Glutamatergic neuron (in vitro differentiated cells): Measurements from ENCODE around the gene SMG6. TPM values are rescaled to one million over a fixed set of nuclear protein-coding genes. Genes with fewer than 3 reads are reported as not detected.

Experiments used
- DNase-seq: peaks from one replicate; pipeline ENCODE4 v3.0.0; 2022
- H3K27ac Mint-ChIP-seq: one replicate; pipeline ENCODE4 v1.8.0; 2020; ENCODE audit warnings: mild to moderate bottlenecking, mixed read lengths, inconsistent platforms; ENCODE audit not compliant: unreplicated experiment
- H3K27me3 Mint-ChIP-seq: one replicate; pipeline ENCODE4 v1.8.0; 2020; ENCODE audit warnings: mild to moderate bottlenecking, moderate library complexity, mixed read lengths, inconsistent platforms; ENCODE audit not compliant: unreplicated experiment
- H3K36me3 Mint-ChIP-seq: one replicate; pipeline ENCODE4 v1.8.0; 2020; ENCODE audit warnings: mild to moderate bottlenecking, mixed read lengths, inconsistent platforms; ENCODE audit not compliant: unreplicated experiment
- H3K4me1 Mint-ChIP-seq: one replicate; pipeline ENCODE4 v1.8.0; 2020; ENCODE audit warnings: mild to moderate bottlenecking, low read depth, mixed read lengths, inconsistent platforms; ENCODE audit not compliant: unreplicated experiment
- H3K4me3 Mint-ChIP-seq: one replicate; pipeline ENCODE4 v1.8.0; 2020; ENCODE audit warnings: mild to moderate bottlenecking, mixed read lengths, inconsistent platforms; ENCODE audit not compliant: unreplicated experiment
- H3K9me3 Mint-ChIP-seq: one replicate; pipeline ENCODE4 v1.8.0; 2020; ENCODE audit warnings: mild to moderate bottlenecking, moderate library complexity, mixed read lengths, inconsistent platforms; ENCODE audit not compliant: unreplicated experiment
- CTCF ChIP-seq: fragments of 200-600 bp; sonication (generic); IDR thresholded peaks from one replicate; pipeline ENCODE4 v1.5.0; 2021; ENCODE audit not compliant: partially characterized antibody, unreplicated experiment
- total RNA-seq: library from RNA; stranded (reverse); fragmentation: NEBNext Ultra II Directional; extraction: Animal tissue kit (Norgen Biotek cat#: 25700); gene quantifications from one replicate; pipeline ENCODE4 v1.2.1, GENCODE V29; 2021; ENCODE audit not compliant: unreplicated experiment

SMG6 gene
- total RNA-seq, 1 donor from 2014 or later, result 42.7 TPM

DNA sequence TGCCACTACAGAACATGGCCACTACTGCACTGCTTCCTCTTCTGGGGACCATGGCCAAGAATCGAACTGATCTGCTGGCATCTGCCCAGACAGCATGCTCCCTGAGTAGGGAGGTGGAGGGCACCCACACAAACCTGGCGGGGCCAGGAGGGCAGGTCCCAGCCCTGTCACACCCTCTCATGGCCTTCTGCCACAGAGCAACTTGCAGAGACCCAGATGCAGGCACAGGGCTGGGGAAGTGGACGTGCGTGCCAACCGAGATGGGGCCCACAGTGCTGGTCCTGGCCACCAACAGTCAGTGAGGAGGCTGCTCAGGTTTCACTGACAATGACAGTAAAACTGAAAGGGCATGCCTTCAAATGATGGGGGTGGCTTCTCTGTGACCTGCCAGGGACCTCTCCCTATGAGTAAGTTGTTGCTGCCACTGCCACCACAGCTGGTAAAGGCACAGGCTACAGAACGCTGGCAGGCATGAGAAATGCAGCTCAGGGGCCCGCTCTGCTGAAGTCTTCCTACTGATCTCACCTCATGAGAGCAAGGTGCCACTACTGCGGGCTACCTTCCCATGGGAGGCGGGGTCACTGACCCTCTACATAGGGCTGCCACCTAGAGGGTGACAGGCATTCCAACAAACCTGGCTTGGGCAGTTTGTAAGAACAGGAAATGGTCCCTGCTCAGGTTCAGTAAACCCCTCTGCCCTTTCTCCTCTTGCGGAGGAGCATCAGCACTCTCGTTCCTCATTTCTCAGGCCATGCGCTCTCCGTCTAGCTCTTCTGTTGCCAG is 233.2 kb downstream of the SMG6 start:
- H3K4me3 Mint-ChIP-seq, result peak overlapping the region; percentile 30
- TF ChIP-seq CTCF, result no peak
- H3K4me1 Mint-ChIP-seq, result peaks cover 38% of the 10 kb centered on the region
- peaks cover 13% of the 10 kb centered on the region for H3K9me3 Mint-ChIP-seq
- H3K36me3 Mint-ChIP-seq, result no peaks in the 10 kb centered on the region
- no peak for DNase-seq
- no peak overlapping the region for H3K27ac Mint-ChIP-seq
- peaks cover 29% of the 10 kb centered on the region for H3K27me3 Mint-ChIP-seq

GRCh38 chr17:2068519-2069051 is 235.0 kb downstream of the SMG6 start:
- no peak overlapping the region for H3K4me3 Mint-ChIP-seq
- DNase-seq, result peak; percentile 56
- TF ChIP-seq CTCF, result no peak
- peaks cover 28% of the 10 kb centered on the region for H3K27me3 Mint-ChIP-seq
- H3K36me3 Mint-ChIP-seq, result no peaks in the 10 kb centered on the region
- H3K4me1 Mint-ChIP-seq, result peaks cover 38% of the 10 kb centered on the region
- peaks cover 18% of the 10 kb centered on the region for H3K9me3 Mint-ChIP-seq
- H3K27ac Mint-ChIP-seq, result peak overlapping the region; percentile 87

GRCh38 chr17:2068031-2068518 is 235.5 kb downstream of the SMG6 start:
- no peak for DNase-seq
- Mint-ChIP-seq H3K27me3 (peaks cover 28% of the 10 kb centered on the region), H3K36me3 (no peaks in the 10 kb centered on the region), H3K4me1 (peaks cover 40% of the 10 kb centered on the region), H3K27ac (peak overlapping the region; percentile 87), H3K4me3 (no peak overlapping the region), H3K9me3 (peaks cover 18% of the 10 kb centered on the region)
- no peak for TF ChIP-seq CTCF

DNA sequence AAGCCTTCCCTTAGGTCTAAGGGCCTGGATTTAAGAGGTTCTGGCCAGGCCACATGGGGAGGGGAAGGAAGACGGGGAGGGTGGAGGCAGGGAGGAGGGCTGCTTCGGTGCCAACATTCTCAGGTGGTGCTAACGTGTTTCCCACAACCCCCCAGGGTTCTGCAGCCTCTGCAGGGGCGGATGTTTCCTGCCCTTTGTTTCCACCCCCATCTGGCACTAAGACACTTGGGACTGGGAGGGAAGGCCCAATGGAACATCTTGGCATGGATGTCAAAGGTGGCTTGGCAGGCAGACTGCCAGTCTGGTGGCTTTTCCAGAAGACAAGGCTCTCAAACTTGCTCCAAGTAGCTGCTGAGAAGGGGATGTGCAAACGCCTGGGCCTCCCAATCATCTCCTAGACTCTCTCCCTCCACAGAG is 236.0 kb downstream of the SMG6 start:
- Mint-ChIP-seq H3K27ac (no peak overlapping the region), H3K4me3 (no peak overlapping the region), H3K9me3 (peaks cover 18% of the 10 kb centered on the region), H3K4me1 (peaks cover 40% of the 10 kb centered on the region), H3K36me3 (no peaks in the 10 kb centered on the region), H3K27me3 (peaks cover 27% of the 10 kb centered on the region)
- DNase-seq, result no peak
- no peak for TF ChIP-seq CTCF

DNA sequence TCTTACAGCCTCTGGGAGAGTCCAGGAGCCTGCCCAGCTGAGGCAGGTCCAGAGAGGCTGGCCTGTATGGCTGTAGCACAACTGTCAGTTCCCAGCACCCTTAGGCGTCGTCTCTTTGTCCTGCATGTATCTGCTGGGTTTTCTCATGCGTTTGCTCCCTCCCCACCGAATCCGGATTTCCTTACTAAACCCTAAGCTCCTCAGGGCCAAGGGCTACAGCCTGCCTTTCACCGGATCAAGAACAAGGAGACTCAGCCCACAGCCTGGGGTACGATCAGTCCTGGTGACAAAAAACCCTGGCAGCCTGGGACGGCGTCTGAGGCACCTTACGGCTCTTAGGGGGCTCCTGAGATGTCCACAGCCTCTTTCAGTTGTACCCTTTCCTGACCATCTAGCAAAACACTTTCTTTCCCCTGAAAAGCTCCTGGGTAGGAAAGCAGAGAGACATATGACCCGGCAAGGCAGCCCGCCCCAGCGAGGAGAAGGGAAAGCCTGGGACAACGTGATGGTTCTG is 236.5 kb downstream of the SMG6 start:
- TF ChIP-seq CTCF, result no peak
- Mint-ChIP-seq H3K4me1 (peaks cover 39% of the 10 kb centered on the region), H3K4me3 (no peak overlapping the region), H3K27ac (no peak overlapping the region), H3K27me3 (peaks cover 24% of the 10 kb centered on the region), H3K9me3 (peaks cover 18% of the 10 kb centered on the region), H3K36me3 (no peaks in the 10 kb centered on the region)
- DNase-seq, result no peak
